ENCODE results near the gene DHRS12. TPM values are rescaled to one million over a fixed set of nuclear protein-coding genes. Genes with fewer than 3 reads are reported as not detected.

Gene DHRS12
- total RNA-seq, 1 donor from 2014 or later = 2.4 TPM

- DNase-seq (ENCODE audit: low read depth) = no peak
- no peak for TF ChIP-seq CTCF (conservative IDR thresholded peaks at IDR 0.05; ENCODE audit: low read depth, low read length)
- no peak overlapping the region for H3K4me3 ChIP-seq (ENCODE audit: low read depth, low read length)
Observed at GRCh38 chr13:51758691-51759090, 45.3 kb downstream of the DHRS12 start.

GRCh38 chr13:51756651-51757050, 47.3 kb downstream of the DHRS12 start:
- no peak for TF ChIP-seq CTCF (conservative IDR thresholded peaks at IDR 0.05; ENCODE audit: low read depth, low read length)
- no peak for DNase-seq (ENCODE audit: low read depth)
- H3K4me3 ChIP-seq (ENCODE audit: low read depth, low read length) = no peak overlapping the region

GRCh38 chr13:51747438-51748434, 56.2 kb downstream of the DHRS12 start:
- H3K4me3 ChIP-seq (ENCODE audit: low read depth, low read length) = no peak overlapping the region
- DNase-seq (ENCODE audit: low read depth) = no peak
- no peak for TF ChIP-seq CTCF (conservative IDR thresholded peaks at IDR 0.05; ENCODE audit: low read depth, low read length)

GRCh38 chr13:51746802-51747201, 57.2 kb downstream of the DHRS12 start:
- no peak for DNase-seq (ENCODE audit: low read depth)
- no peak for TF ChIP-seq CTCF (conservative IDR thresholded peaks at IDR 0.05; ENCODE audit: low read depth, low read length)
- H3K4me3 ChIP-seq (ENCODE audit: low read depth, low read length) = no peak overlapping the region

- no peak overlapping the region for H3K4me3 ChIP-seq (ENCODE audit: low read depth, low read length)
- DNase-seq (ENCODE audit: low read depth) = no peak
- TF ChIP-seq CTCF (conservative IDR thresholded peaks at IDR 0.05; ENCODE audit: low read depth, low read length) = no peak
Observed at GRCh38 chr13:51745243-51745642, 58.7 kb downstream of the DHRS12 start.

- H3K4me3 ChIP-seq (ENCODE audit: low read depth, low read length) = no peak overlapping the region
- TF ChIP-seq CTCF (conservative IDR thresholded peaks at IDR 0.05; ENCODE audit: low read depth, low read length) = no peak
- no peak for DNase-seq (ENCODE audit: low read depth)
Observed at GRCh38 chr13:51742611-51743010, 61.4 kb downstream of the DHRS12 start.
